ENCODE results near the gene ENG. TPM values are rescaled to one million over a fixed set of nuclear protein-coding genes. Genes with fewer than 3 reads are reported as not detected.
"Not testable (repeated sequence)": the region's sequence is repeated elsewhere in the genome, so short reads cannot be mapped to it uniquely, and the experiment has no call there.

Gene ENG
- total RNA-seq, 1 donor from 2014 or later = 14.3 TPM

DNA sequence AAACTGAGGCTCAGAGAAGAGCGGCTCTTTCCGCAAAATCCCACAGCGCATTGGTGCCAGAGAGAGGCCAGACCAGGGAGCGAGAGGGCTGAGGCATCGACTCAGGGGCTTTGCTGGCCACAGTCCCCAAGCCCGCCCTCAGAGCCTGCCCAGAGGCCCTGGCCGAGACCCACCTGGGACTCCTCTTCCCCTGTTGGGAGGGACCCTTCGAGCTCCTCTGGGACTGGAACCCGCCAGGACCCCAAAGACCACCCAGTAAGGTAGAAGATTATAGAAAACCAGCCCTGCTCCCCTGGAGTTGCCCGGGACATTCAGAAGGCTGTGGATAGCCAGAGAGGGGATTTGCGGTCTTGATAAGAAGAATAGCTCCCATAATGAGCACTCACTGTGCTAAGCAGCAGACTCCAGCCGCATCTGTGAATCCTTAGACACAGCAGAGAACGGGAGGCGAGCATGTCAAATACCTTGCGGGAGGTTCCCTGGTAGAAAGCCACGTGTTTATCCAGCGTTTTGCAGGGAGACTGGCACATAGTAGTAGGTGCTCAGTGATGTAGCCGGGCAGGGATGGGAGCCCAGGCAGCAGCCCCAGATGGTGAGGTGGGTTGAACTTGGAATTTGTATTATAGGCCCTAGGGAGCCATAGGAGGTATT, 23.7 kb upstream of the ENG start:
- no peak for ATAC-seq

DNA sequence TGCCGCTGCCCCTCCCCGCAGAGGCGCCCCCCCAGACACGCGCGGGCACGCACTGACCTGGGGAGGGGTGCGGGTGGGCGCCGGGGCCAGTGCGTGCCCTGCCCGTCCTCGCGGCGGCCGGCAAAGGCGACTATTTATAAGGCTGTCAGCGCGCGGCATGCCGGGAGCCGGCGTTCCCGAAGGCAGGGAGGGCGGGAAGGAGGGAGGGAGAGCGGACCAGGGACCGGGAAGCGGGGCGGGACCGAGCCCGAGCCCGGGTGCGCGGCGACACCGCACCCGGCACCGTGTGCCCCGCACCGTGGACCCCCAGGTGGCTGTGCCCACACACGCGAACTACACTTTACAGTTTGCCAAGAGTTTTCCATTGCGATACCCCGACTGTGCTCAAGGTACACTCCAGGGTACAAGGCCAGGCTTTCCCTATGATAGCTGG, 23.1 kb upstream of the ENG start, which contains the start of gene AK1:
TSS of gene AK1 (minus strand) at position 110 of the 433 bp plus-strand sequence. CDS start 3,058 bp downstream, outside the sequence.
- ATAC-seq = peak; percentile 45

DNA sequence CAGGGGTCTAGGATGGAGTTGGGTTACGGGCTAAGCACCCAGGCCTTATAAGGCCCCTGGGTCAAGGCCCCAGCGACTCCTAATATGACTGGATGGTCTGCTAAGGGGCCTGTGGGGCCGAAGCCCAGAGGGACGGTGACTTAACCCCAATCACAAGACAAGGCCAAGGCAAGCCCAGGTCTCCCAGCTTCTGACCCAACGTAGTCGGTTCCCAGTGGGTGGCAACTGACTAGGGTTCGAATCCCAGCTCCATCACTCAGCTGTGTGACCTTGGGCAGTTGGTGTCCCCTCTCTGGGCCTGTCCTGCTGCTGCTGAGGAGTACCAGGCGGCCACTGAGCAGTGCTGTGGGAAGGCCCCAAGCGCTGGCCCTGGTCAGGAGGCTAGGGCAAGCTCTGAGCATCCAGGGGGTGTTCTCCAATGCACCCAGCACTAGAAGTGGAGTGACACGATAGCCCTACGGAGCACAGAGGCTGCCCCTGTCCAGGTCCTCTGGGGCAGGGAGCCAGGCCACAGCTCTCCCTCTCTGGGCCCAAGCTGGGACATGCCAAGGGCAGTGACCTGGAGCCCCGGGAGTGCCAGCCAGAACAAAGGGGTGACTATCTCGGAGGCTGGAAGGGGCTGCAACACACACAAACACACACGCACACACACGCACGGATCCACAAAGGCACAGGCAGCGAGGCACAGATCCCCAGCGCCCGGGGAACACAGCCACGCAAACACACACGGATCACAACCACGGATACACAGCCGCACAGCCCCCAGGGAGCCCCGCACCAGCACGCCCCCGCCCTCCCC, 22.5 kb upstream of the ENG start:
- peak; percentile 7 for ATAC-seq

DNA sequence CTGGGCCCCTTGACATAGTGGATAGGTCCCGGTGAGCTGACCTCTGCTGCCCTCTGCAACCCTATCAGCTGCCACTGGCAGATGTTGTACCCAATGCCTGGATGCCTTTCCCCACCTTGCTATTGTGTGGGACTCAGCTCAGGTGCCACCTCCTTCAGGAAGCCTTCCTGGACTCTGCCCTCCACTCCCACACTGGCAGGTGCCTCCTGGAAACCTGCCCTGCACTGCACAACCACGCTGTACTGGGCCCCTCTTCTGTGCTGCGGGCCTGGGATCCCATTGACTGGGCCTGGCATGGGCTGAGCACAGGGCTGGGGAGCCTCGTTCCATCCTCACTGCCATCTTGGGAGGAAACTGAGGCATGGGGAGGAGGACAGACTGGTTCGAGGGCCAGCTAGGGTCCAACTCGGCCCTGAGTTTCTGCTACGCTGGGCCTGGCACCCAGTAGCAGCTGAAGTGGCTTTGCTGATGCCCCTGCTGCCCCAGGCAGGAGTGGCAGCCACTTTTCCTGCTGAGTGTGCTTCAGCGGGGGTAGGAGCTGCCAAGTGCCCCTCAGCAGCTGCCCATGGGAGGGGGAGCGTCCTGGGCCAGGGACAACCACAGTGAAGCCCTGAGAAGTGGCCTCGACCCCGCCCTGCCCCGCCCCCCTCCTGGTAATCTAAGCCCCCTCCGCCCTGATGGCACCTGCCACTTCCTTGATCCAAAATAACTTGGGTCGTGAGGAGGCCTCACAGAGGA, 21.7 kb upstream of the ENG start:
- ATAC-seq = no peak

DNA sequence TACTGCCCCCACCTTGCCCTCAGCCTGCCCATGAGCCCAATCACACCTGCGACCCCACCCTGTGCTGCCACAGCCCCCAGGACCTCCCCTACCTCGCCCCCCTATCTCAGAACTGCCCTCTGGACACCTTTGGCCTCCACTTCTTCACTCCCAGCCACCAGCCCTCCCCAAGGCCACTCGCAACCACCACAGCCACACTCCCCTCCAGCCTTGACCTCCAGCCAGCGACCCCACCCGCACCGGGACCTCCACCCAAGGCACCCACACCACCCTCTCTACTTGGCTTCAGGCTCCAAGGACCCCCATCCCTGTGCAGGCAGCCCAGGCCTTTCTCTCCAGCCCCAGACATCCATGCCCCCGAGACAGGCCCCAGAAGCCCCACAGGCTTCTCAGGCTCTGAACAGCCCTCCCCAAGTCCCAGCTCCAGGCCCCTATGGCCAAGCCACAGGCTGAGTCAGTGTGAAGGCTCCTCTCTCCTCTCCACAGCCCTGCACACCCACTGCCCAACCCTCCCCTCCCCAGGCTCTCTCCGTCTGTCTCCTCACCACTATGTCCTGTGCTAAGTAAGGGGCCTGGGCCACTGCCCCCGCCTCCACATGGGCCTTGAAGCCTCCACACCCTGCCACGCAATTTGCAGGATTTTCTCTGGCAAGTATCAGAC, 21.0 kb upstream of the ENG start:
- no peak for ATAC-seq

DNA sequence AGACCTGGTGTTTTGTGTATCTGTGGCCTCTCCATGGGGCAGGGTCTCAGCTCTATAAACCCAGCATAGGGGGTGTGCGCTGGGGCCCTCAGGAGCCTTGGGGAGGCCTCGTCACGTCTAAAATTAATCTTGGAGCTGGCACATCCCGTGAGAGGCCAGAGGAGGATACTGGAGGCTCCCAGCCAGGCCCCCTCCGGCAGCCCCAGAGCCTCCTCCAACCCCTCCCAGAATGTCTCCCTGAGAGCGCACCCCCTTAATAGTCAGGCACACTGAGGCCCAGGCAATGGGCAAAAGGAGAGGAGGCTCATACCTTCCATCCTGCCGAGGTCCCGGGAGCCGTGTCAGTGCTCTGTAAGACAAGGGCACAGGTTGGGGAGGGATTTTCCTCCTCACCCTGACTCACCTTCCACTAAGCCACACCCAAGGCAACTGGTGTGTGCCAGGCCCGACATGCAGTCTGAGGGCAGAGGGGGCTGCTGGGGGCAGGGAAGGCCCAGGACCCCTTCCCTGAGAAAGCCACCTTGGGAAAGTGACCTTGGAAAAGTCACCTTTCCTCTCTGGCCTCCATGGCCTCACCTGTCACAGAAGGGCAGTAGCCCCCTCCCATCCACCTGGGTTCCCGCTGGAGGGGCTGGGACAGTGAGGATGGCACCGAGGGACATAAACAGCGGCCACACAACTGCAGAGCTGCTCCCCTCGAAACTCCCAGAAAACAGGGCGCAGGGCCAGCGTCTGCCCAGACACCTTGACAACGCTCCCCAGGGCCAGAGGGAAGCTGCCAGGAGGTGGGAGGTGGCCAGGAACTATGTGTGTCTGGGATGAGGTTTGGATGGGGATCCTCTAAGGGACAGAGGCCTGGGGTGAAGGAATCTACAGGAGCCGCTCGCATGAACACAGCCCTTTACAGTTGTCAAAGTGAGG, 20.1 kb upstream of the ENG start:
- peak; percentile 69 for ATAC-seq

DNA sequence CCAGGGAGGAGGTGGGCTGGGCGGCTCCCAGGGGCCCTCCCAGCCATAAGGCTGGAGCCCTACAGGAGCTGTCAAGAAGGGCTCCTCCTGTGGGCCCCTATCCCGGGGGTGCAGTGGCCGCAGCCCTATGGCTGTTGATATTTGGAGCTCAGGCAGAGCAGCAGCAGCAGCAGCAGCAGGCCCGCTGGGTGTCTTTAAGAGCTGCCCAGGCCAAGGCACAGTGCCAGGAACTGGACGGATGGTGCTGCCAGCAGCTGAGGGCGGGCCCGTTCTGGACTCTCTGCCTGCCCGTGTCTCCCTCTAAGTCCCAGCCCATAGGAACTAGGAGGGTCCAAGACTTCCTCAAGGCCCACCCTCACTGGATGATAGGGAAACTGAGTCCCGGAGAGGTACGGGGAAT, 19.4 kb upstream of the ENG start:
- ATAC-seq = no peak

DNA sequence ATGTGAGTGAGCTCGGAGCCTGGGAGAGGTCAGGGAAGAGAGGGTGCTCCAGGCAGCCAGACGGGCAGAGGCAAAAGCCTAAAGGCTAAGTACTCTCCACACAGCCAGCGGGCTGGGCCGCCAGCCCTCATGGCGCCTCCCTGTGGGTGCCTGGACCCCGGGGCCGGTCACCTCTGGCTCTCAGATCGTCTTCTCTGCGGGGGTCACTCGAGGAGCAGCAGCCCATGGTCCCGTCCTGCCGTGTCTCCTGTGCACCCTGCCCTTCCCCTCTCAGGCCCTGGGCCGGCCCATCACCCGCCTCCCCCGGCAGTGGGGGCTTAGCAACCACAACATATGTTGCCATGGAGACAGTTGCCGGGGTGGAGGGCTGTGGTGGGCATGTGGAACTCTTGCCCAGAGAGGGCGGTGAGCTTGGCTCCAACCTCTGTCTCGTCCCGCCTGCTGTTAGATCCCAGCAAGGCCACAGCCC, 18.8 kb upstream of the ENG start:
- no peak for ATAC-seq

DNA sequence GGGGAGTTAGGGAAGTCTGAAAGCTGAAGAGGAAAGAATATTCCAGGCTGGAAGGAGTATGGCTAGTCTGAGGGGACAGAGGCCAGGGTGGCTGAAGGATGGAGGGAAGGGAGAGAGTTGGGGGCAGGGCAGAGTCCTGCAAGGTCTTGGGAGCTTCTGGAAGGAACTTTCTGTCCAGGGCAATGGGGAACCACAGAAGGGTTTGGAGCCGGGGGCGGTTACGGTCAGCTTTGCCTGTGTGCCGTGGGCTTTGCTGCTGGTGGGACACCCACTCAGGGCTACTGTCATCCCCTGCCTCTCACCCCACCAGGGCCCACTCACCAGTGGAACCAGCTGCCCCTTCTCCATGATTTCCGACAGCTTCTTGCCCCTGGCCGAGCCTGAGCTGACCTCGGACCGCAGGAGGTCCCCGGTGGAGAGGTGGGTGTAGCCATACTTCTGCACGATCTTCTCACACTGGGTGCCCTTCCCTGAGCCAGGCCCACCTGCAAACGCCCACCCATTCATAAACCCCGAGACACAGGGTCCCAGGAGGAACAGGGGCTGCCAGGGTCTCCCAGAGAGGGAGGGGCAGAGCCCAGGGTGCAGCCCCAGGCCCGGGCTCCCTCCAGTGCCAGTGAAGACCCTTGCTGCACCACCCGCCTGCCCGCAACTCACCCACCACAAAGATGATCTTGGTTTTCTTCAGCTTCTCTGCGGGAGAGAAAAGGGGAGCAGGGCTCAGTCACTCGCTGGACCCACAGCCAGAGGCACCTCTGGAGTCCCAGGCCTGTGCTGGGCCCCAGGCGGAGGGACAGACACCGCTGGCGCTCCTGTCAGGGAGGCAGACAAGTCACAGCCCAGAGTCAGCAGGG, 18.1 kb upstream of the ENG start:
- no peak for ATAC-seq

DNA sequence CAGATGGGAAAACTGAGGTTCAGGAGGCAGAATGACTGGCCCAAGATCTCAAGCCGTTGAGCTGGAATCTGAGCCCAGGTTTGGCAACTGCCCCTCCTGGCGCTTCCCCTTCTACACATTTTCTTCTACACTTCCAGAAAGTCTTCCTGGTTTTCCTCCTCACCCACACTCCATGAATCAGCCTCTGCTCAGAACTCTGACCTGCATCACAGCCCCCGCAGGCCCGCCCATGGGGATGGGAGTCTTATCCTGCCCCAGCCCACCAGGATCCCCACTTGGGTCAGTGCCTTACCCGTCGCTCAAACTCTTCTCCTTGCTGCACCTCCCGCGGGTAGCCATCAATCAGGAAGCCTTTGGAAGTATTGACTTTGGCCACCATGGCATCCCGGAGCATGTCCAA, 17.1 kb upstream of the ENG start:
- no peak for ATAC-seq

DNA sequence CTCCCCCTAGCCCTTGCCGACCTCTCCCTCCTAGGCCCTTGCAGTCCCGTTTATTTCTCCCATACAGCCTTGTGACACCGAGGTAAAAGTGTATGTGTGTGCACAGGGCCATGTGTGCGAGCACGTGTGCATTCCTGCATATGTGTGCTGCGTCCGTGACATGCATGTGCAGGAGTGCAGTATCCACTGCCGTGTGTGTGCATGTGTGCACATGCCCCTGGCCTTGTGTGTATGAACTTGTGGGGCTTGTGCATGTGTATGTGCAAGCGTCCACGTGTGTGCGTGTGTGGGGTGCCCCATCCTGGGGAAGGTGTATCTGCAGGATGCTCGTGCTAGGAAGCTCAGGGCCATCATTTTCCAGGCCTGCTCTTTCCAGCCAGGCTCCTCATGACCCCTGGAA, 16.4 kb upstream of the ENG start:
- ATAC-seq = no peak

DNA sequence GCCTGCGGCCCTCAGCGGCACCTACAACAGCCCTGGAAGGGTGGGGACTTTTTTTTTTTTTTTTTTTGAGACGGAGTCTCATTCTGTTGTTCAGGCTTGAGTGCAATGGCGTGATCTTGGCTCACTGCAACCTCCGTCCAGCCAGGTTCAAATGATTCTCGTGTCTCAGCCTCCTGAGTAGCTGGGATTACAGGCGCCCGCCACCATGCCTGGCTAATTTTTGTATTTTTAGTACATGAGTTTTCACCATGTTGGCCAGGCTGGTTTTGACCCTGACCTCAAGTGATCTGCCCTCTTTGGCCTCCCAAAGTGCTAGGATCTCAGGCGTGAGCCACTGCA, 15.7 kb upstream of the ENG start:
- ATAC-seq = not testable (repeated sequence)

DNA sequence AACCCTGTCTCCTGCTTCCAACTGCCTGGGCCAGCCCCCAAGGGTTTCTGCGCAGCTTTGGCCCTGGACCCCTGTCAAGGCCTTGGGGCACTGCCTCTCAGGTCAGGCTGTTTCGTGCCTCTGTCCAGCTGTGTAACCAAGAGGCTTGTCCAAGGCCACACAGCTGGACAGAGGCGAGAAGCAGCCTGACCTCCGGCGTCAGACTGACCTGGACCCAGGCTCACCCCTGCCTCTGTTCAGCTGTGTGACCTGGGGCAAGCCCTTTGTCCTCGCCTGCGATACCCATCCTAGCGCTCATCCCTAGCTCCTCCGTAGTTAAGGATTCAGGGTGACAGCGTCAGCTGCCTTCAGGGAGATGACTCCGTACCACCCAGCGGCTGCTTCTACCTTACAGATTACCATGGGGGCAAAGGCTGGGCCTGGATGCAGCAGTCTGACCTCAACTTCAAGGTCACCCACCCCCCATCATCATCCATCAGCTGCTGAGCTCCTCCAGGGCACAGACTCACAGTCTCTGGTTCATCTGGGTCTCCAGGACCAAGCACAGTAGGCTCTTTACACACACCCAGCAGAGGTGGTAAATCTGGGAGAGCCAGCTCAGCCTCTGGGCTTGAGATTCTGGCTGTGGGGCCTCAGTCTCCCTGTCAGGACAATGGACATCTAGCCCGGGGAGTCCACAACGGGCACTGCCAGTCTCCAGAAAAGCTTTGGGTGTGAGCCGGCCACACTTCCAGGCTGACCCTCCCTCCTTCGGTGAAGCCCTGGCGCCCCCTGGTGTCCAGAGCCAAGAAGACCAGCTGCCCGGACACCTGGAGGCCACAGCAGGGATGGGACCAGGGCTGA, 15.1 kb upstream of the ENG start:
- peak; percentile 72 for ATAC-seq

DNA sequence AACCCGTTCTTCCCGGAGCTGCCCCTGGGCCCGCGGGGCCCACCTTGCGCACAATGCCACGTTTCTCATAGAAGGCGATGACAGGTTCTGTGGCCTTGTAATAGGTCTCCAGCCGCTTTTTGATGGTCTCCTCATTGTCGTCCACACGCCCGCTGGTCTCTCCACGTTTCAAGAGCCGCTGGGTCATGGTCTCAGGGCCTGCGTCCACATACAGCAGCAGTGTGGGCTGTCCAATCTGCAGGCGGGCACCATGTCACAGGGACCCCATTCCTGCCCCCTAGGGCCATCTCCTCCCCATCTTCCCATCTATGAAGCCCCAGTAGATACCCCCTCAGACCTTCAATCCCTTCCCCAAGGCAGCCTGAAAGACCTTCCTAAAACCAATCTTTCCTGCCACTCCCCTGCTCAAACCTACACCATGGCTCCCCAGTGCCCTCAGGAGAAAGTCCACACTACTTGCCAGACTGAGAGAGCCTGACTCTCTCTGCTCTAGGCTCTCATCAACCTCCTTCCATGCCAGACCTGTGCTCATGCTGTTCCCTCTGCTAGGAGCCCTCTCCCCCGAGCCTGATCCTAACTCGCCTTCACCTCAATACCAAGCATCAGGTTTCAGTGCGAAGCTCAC, 13.9 kb upstream of the ENG start:
- no peak for ATAC-seq

DNA sequence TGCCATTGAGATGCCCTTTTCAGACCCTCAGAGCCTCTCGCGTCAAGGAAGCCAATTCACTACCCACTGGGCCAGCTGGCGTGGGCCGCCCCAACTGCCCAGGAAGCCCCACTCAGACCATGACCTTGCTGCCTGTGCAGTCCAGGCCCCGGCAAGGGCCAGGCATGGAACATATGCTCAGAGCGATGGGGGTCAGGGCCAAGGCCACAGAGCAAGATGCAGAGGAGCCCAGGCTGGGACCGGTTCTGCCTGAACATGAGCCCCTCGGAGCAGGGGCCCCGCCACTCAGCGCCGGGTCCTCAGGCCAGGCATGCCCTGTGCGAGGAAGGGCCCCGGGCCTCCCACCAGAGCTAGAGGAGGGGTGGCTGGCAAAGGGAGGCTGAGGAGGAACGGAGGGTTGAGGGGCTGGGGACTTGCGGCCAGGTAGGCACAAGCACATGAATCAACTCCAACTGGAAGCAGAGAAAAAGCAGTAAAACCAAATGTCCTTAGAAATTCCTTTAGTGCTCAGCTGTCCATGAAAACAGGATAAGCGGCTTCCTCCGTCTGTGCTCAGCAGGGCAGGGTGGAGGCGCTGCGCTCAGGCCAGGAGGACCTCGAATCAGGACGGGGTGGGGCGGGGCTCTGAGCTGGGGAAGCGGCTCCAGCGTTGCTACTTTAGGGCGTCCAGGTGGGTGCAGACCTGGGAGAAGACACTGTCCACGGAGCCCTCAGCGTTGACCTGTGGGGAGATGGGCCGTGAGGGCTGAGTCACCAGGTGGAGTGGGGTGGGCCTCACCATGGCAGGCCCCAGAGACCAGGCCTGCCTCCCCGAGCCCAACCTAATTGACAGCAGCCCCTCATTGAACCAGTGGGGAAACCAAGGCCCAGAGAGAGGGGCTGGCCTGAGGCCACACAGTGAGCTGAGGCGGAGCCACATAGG, 13.2 kb upstream of the ENG start:
- peak; percentile 7 for ATAC-seq

DNA sequence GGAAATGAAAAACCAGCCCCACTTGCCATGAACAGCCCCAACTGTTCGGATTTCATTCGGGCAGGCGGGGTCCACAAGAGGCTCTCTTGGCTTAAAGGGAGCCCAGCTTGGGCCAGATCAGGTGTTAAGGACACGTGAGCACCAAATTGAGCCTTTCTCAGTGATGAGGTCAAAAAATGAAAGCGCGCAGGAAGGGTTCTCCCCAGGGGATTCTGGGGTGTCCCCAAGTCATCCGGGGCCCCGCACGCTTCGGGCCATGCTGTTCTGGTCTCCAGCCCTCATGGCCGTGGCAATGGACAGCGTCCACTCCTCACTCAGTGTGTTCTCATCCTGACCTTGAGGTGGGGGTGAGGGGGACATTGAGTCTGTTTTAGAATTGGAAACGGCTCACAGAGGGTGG, 12.1 kb upstream of the ENG start:
- no peak for ATAC-seq

DNA sequence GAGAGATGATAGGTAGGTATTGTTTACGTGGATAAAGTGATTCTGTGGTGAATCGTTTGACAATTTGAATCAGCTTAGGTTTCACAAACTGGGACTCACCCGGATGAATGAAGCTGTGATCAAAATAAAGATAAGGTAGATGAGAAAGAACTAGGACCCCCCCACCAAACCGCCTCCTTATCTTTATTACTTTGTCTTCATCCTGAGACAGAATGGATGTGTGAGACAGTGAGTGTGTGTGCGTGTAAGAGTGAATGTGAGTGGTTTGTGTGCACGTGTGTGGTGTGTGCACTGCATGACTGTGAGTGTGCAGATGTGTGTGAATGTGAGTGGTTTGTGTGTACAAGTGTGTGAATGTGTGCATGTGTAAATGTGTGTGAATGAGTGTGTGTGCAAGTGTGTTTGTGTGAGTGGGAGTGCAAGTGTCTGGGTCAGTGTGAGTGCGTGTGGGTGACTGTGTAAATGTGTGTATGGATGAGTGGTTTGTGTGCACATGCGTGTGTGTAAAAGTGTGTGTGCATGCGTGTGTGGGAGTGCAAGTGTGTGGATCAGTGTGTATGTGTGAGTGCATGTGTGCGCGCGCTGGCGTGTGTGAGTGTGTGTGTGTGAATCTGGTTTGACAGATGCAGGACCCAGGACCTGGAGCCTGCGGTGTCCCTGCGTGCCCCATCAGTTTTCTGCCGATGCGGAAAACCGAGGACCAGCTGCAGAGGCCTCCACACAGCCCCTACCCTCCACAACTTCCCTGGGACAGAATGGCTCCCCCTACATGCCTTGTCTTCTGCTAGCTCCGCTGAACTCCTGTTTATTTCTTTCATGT, 11.4 kb upstream of the ENG start:
- no peak for ATAC-seq
